SW480 (cell line): ENCODE measurements around the gene SNU13.
A peak's percentile ranks its signal among the peaks of the same experiment; 100 is the strongest.
"Not testable (repeated sequence)": the region's sequence is repeated elsewhere in the genome, so short reads cannot be mapped to it uniquely, and the experiment has no call there.

ENCODE experiments used
- DNase-seq: peaks from one replicate; pipeline ENCODE4 v3.0.0-alpha.2; 2016; ENCODE audit warnings: low spot score

Gene SNU13

DNA sequence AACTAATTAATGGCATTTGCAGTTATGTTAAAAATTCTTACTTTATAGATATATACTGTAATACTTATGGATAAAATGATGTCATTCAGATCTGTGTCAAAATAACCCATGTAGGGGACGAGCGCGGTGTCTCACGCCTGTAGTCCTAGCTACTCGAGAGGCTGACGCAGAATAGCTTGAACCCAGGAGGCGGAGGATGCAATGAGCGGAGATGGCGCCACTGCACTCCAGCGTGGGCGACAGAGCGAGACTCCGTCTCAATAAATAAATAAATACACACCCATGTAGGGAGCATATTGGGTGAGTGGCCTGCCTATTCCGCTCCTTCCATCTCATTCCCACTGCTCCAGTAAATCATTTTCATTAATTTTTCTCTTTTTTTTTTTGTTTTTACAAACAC lies 7.1 kb downstream of the SNU13 start:
- peak; percentile 22 for DNase-seq

DNA sequence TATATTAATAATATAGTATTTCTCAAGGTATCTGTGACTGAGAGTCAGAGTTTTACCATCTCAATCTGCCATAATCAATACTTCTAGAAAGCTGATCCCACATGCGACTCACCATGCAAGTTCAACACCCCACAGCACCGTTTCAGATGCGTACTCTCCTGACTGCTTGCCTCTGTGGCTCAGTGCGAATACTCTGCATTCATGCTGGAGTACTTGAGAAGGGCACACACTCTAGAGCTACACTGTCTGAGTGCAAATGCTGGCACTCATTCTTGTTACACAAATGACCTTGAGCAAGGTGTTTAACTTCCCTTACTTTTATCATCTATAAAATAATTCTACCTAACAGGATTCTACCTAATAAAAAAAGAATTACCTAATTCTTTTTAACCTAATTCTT lies 12.5 kb downstream of the SNU13 start:
- no peak for DNase-seq

DNA sequence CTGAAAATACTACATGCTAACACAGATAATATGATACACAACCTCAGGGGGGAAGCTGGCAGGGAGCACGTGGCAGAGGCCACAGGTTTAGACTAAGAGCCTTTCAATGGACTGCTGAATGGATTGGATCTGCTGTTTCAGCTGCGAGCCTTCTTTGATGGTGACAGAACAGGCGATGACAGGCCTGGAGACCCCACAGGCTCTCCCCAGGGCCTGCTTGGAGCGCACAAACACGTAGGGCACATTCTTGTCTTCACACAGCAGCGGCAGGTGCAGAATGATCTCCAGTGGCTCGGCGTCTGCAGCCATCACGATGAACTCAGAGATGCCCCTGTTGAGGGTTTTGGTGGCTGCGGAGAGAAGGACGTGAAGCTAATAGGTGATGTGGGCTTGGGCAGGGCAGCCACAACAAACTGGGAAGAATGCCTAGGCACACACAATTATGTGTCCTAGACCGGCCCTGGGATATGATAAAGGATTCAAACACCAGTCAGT lies 13.8 kb downstream of the SNU13 start:
- no peak for DNase-seq

DNA sequence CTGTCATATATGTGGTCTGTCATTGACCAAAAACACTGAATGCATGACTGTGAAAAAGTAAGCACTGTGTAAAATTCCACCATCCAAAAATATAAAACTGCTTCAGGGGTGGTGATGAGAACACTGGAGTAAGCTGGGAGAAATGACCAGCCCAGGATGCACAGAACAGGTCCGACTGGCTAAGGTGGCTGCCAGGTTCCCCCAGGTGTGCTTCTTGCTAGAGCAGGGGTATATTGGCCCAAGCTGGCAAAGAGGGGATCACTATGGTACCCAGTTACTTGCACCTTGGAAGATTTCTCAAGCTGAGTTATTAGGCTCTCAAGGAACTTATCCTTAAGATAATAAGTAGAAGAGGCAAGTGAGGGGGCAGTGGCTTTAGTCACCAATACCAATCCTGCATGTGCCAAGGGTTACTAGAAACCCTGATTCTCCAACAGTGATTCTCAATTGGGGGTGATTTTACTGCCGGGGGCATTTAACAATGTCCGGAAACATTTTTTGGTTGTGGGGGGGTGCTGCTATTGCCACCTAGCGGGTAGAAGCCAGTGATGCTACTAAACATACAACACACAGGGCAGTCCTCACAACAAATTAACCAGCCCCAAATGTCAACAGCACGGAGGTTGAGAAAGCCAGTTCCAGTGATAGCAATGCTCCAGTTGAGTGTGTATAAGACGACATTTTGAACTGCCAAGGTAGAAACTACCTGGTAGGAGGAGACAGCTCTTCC lies 15.7 kb downstream of the SNU13 start:
- no peak for DNase-seq

DNA sequence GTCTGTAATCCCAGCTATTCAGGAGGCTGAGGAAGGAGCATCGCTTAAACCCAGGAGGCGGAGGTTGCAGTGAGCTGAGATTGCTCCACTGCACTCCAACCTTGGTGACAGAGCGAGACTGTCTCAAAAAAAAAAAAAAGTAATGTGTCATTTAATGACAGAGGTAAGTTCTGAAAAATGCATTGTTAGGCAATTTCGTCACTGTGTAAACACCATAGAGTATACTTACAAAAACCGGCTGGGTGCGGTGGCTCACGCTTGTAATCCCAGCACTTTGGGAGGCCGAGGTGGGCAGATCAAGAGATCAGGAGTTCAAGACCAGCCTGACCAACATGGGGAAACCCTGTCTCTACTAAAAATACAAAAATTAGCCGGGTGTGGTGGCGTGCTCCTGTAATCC lies 16.6 kb downstream of the SNU13 start:
- not testable (repeated sequence) for DNase-seq

DNA sequence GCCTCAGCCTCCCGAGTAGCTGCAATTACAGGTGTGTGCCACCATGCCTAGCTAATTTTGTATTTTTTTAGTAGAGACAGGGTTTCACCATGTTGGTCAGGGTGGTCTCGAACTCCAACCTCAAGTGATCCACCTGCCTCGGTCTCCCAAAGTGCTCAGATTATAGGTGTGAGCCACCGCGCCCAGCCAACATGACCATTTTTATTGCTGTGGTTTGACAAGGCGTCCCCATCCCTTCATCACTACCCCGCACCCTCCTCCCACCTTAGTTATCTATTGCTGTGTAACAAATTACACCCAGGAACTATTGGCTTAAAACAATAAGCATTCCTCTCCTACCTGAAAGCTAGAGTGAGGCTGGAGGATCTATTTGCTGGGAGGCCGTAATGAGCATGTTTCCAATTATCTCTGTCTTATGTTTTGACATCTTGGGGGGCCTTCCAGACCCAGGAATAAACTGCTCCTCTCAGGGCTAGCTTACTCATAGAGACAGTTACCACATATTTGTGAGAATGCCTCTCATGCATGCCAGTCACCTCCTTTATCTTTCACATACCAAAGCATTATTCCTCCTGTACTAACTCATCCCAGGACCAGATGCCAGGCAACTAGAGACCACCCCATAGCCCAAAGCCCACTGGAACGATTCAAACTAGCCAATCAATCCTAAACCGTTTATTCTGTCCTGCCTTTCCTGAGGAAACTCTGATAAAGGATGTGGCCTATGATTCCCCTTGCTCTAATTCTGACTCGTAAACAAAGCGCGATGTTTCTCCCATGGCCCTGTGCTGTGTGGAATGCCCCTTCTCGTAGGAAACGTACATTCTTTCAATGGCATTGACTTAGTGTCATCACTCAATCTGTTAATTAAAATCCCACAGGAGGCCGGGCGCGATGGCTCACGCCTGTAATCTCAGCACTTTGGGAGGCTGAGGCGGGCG lies 19.4 kb downstream of the SNU13 start:
- DNase-seq, result no peak

DNA sequence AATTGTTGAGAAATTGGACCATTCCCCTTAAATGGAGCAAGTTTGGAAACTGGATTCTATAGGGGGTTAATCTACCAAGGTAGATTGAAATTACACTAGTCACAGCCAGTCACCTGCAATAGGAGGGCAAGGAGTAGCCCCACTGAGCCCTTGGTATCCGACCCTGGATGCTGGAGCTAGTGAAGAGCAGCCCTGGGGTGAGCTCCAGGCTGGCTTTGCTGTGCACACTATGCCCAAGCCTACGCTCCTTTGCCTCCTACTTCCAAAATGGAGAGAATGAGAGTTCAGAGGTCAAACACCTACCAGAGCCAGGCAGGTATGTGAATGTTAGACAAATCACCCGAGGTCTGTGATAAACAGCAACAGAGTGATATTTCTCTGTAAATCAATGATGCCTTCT lies 23.7 kb downstream of the SNU13 start:
- no peak for DNase-seq

DNA sequence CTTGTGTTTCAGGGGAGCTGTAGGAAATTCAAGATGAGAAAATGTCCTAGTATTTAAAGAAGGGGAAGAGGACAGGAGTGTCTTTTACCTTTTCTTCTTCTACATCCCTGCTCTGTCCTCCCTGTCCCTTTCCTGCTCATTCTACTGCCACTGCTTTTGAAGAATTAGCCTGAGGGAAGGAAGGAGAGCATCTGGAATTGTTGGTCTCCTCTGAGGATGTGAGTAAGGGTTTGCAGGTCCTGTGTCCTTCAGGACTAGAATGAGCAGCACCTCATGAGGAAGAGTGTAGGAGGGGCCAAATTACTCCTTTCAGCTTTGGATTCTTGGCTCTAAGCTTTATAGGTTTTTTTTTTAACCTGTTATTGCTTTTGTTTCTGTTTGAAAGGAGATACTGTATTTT lies 24.2 kb downstream of the SNU13 start:
- no peak for DNase-seq

DNA sequence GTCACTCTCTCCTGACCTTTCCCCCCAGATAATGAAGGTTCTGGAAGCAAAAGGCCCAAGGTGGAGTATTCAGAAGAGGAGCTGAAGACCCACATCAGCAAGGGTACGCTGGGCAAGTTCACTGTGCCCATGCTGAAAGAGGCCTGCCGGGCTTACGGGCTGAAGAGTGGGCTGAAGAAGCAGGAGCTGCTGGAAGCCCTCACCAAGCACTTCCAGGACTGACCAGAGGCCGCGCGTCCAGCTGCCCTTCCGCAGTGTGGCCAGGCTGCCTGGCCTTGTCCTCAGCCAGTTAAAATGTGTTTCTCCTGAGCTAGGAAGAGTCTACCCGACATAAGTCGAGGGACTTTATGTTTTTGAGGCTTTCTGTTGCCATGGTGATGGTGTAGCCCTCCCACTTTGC lies 25.1 kb downstream of the SNU13 start:
- not testable (repeated sequence) for DNase-seq

DNA sequence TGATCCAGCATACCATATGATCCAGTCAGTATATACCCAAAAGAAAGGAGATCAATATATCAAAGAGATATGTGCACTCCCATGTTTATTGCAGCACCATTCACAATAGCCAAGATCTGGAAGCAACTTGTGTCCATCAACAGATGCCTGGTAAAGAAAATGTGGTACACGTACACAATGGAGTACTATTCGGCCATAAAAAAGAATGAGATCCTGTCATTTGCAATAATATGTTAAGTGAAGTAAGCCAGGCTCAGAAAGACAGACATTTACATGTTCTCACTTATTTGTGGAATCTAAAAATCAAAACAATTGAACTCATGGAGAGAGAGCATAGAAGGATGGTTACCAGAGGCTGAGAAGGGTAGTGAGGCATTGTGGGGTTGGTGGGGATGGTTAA lies 27.0 kb downstream of the SNU13 start:
- DNase-seq, result no peak

DNA sequence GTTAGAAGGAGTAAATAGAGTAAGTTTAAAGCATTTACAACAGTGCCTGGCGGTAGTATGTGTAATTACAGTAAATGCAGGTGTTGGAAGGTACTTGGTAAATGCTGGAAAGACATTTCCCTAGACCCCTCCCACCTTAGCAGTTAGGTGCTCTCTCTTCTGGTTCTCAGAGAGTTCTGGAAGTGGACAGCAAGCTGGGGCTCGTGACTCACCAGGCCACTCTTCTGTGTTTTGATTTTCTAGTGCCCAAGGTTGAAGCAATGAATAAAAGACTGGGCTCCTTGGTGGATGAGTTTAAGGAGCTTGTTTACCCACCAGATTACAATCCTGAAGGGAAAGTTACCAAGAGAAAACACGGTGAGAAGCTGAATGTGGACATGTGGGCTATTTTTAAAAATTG lies 27.6 kb downstream of the SNU13 start:
- no peak for DNase-seq

DNA sequence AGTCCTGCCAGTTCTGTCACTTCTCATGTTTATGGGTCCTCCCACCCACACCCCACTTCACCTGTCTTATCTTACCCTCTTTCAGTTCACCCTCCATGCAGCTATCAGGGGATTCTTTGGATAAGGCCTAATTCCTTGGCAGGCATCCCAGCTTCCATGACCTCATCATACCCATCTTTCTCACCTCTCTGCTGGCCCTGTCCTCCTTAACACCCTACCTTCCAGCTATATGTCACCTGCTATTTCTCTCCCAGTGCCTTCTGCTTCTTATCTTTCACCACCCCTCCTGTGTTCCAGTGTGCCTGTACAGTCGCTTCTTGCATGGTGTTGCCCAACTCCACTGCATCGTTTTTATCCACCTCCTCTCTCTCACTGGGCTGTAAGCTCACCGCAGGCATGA lies 28.3 kb downstream of the SNU13 start:
- no peak for DNase-seq

DNA sequence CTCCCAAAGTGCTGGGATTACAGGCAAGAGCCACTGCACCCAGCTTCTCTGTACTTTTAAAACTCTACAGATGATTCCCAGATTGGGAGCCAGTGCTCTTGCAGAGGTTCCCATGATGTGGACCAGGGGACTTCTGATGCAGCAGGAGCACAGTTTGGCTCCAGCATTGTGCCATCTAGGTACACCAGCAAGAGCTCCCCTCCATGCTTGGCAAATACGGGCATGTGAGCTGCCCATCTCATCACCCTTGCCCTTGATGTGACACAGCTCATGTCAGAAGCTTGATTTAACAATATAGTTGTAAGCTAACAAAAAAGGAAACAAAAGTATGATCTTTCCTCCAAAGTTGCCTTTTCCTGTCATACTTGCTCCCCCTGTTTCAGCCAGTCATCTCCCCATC lies 28.7 kb downstream of the SNU13 start:
- no peak for DNase-seq

DNA sequence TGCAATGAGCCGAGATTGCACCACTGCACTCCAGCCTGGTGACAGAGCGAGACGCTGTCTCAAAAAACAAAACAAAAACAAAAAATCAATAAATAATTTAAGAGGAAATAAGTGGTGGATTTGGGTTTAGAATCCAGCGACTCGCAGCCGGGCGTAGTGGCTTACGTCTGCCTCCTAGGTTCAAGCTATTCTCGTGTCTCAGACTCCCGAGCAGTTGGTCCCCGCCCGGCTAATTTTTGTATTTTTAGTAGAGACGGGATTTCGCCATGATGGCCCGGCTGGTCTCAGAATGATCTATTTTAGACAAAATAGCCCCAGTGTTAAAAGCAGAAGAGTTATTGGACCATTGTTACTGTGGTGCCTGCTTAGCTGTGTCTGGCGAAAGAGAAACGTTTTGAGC lies 29.8 kb downstream of the SNU13 start:
- no peak for DNase-seq

DNA sequence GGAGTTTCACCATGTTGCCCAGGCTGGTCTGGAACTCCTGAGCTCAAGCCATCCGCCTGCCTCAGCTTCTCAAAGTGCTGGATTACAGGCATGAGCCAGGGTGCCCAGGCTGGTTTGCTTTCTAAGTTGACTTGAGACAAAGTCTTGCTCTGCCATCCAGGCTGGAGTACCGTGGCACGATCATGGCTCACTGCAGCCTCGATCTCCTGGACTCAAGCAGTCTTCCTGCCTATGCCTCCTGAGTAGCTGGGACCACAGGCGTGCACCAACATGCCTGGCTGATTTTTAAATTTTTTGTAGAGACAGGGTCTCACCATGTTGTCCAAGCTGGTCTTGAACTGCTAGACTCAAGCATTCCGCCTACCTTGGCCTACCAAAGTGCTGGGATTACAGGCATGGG lies 31.0 kb downstream of the SNU13 start:
- no peak for DNase-seq

DNA sequence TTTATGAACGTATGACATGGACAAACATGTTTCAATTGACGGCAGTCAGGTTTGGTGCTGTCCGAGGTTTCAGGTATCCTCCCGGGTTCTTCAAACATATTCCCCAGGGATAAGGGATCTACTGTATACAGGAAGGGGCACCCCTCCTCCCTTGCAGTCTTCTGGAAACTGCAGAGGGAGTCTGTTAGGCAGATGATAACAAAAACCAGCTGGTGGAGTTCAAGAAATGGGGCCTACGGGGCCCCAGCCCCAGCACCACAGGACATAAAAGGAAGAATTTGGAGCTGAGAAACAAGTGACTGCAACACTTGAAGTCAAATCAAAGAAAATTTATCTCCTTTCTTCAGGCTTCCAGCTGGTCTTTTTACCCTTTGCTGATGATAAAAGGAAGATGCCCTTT lies 32.1 kb downstream of the SNU13 start:
- DNase-seq, result no peak

DNA sequence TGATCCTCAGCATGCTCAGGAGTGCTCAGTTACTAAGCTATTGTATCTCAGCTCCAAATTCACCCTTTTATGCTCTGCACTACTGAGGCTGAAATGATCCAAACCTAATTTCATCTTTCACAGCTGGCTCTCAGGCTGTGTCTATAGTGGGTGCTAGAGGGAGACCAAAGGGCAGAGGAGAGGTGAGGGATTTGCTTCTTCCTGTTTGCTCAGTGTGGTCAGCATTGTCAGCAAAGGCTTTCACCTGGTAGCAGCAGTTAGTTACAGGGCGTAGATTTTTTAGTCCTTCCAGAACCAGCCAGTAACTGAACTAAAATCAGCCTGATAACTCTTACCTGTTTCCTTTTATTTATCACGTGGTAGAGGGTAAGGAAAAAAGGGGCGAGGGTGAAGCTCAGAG lies 34.3 kb downstream of the SNU13 start:
- no peak for DNase-seq

DNA sequence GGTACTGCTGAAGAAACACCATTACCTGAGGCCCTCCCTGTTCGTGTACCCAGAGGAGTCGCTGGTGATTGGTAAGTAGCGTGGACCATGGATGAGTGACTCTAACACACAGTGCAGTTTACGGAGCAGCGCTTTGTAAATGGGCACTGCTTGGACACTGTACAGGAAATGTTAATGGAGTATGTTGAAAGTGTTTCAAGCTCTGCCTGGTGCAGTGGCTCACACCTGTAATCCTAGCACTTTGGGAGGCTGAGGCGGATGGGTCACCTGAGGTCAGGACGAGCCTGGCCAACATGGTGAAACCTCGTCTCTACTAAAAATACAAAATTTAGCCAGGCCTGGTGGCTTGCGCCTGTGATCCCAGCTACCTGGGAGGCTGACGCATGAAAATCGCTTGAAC lies 37.8 kb downstream of the SNU13 start:
- DNase-seq, result no peak

DNA sequence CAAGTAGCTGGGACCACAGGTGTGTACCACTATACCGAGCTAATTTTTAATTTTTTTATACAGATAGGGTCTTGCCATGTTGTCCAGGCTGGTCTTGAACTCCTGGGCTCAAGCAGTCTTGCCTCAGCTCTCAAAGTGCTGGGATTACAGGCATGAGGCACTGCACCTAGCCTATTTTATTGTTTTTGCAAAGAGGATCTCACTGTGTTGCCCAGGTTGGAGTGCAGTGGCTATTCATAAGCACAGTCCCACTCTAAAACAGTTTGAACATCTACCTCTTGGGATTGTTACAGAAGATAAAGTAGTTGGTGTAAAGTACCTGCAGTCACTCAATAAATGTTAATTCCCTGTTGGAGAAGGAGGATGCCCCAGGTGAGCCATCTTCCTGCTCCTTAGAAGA lies 38.4 kb downstream of the SNU13 start:
- no peak for DNase-seq

DNA sequence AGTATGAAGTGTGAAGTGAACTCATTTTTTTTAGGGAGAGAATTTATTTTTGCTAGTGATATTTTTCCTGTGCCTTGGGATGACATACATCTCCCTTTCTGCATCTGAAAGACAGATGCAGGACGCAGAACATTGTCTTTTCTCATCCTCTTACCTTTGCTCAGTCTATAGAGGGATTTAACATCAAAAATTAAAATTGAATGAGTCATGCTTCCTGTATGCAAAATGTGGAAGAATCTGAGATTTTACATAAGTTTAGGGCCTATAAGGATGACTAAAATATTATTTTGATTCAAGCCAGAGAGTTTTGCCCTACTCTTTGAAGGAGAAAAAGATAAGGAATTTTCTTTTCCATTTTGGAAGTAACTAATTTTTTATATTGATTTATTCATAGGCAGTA lies 40.2 kb downstream of the SNU13 start:
- DNase-seq, result no peak

DNA sequence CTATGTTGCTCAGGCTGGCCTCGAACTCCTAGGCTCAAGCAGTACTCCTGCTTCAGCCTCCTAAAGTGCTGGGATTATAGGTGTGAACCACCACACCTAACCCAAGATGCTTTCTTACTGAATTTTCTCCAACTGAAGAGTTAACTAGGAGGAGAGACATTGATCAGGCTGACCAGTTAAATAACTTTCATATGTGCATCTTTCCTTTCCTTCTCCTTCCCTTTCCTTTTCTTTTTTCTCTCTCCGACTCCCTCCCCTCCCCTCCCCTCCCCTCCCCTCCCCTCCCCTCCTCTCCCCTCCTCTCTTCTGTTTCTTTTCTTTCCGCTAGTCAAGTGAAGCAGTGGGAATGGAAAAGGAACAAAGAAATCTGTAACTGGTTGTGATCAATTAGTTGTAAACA lies 40.9 kb downstream of the SNU13 start:
- DNase-seq, result no peak

DNA sequence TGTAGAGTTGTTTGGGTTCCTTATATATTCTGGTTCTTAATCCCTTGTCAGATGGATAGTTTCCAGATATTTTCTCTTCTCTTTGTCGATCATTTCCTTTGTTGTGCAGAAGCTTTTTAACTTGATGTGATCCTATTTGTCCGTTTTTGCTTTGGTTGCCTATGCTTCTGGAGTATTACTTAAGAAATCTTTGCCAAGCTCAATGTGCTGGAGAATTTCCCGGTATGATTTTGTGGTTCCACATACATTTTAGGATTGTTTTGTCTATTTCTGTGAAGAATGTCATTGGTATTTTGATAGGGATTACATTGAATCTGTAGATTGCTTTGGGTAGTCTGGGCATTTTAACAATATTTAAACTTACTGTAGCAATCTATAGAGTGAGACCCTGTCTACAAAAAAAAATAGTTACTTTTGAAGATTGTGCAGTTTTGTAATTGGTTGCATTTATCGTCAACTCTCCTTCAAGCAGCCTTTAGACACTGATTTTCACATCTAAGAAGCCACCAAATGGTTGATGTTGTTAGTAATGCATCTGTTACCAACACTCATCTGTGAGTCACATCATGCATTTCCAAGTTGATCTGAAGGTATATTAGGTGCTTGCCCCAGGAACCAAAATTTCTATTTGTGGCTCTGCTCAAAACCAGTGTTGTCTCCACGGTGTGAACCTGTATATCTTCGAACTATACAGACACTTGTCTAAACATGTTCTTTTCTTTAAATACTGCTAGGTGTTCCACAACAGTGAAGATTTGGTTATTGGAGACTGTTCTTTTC lies 46.1 kb downstream of the SNU13 start:
- DNase-seq, result no peak

DNA sequence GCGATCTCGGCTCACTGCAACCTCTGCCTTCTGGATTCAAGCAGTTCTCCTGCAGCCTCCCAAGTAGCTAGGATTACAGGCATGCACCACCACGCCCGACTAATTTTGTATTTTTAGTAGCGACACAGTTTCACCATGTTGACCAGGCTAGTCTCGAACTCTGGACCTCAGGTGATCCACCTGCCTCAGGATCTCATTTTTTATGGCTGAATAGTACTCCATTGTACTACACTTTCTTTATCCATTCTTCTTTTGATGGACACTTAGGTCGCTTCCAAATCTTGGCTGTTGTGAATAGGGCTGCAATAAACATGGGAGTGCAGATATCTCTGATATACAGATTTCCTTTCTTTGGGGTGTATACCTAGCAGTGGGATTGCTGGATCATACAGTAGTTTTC lies 46.8 kb downstream of the SNU13 start:
- no peak for DNase-seq
